Loucy (cell line): ENCODE data around the gene PPP1R37.

ENCODE experiments used
- EZH2phosphoT487 ChIP-seq: fragments of 200-600 bp; IDR thresholded peaks from 2 replicates; pipeline ENCODE4 v1.6.1; 2018; ENCODE audit warnings: antibody characterized with exemption, mild to moderate bottlenecking, moderate library complexity, borderline replicate concordance
- TF ChIP-seq, protein P1 (sequence below): fragments of 200-600 bp; sonication (generic); conservative IDR thresholded peaks from 2 replicates; pipeline ENCODE4 v1.5.1; 2014; ENCODE audit warnings: mild to moderate bottlenecking, antibody characterized with exemption, low read length

DNA sequence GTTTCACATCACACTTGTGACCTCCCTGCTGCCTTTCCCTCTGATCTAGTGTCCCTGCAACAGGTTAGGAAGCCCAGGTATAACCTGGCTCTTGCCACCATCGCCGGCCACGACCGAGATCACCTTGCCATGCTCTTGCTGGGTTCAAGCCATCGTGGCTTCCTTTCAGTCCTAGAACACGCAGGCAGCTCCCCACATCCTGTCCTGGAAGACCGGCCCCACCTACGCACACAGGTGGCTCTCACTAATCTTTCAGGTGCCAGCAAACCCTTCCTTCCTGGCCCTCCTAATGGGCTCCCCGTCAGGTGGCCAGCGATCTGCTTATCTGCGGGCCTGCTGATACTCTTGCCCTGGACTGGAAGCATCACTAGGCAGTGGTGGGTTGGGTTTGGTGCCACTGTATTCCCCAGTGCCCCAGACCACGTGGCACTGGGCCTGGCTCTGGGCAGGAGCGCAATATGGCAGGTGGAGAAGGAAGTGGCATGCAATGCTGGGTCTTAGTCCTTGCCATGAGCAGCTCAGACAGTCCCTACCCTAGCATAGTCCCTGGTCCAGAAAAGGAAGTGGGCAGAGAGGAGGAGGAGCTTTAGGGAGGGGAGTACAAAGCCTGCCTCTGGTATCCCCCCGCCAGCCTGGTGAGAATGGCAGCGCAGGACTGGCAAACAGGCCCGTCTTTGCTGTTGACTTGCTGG, 11.8 kb downstream of the PPP1R37 start:
- TF ChIP-seq, protein P1, sequence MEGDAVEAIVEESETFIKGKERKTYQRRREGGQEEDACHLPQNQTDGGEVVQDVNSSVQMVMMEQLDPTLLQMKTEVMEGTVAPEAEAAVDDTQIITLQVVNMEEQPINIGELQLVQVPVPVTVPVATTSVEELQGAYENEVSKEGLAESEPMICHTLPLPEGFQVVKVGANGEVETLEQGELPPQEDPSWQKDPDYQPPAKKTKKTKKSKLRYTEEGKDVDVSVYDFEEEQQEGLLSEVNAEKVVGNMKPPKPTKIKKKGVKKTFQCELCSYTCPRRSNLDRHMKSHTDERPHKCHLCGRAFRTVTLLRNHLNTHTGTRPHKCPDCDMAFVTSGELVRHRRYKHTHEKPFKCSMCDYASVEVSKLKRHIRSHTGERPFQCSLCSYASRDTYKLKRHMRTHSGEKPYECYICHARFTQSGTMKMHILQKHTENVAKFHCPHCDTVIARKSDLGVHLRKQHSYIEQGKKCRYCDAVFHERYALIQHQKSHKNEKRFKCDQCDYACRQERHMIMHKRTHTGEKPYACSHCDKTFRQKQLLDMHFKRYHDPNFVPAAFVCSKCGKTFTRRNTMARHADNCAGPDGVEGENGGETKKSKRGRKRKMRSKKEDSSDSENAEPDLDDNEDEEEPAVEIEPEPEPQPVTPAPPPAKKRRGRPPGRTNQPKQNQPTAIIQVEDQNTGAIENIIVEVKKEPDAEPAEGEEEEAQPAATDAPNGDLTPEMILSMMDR, result no peak
- no peak for TF ChIP-seq EZH2phosphoT487
